ENCODE data around the gene EIF2B5.

EIF2B5 gene

GRCh38 chr3:184185461-184186183 is 50.5 kb downstream of the EIF2B5 start:
- Histone ChIP-seq H3K9me3 (ENCODE audit: insufficient read depth, low read depth, low read length) (no peaks in the 10 kb centered on the region), H4K20me1 (ENCODE audit: insufficient read depth, low read length, poor library complexity, severe bottlenecking) (peaks cover 13% of the 10 kb centered on the region), H3K4me2 (ENCODE audit: low read depth, low read length, poor library complexity, severe bottlenecking) (peak overlapping the region; percentile 80), H3K9ac (ENCODE audit: low read depth, low read length, poor library complexity, severe bottlenecking) (peak overlapping the region; percentile 83), H3F3A (ENCODE audit: low read depth) (no peaks in the 10 kb centered on the region), H3K79me2 (ENCODE audit: insufficient read depth, low read length) (peaks cover 45% of the 10 kb centered on the region), H3K9me2 (replicated peaks; ENCODE audit: low read depth, low read length) (no peaks in the 10 kb centered on the region), H2AFZ (ENCODE audit: low read length) (peak overlapping the region; percentile 66), H3K27me3 (ENCODE audit: insufficient read depth, low read length, poor library complexity, severe bottlenecking) (no peaks in the 10 kb centered on the region), H3K36me3 (ENCODE audit: insufficient read depth, low read length) (peaks cover 50% of the 10 kb centered on the region; the same call in 1 of the 2 replicates), H3K4me1 (ENCODE audit: insufficient read depth, low read length, poor library complexity, severe bottlenecking) (peaks cover 19% of the 10 kb centered on the region), H3K4me3 (ENCODE audit: low read length, poor library complexity, severe bottlenecking) (peak overlapping the region; percentile 95)
- TF ChIP-seq CTCF (conservative IDR thresholded peaks at IDR 0.05; ENCODE audit: low read length) (no peak), EZH2phosphoT487 (IDR thresholded peaks at IDR 0.05; ENCODE audit: borderline replicate concordance) (no peak)

DNA sequence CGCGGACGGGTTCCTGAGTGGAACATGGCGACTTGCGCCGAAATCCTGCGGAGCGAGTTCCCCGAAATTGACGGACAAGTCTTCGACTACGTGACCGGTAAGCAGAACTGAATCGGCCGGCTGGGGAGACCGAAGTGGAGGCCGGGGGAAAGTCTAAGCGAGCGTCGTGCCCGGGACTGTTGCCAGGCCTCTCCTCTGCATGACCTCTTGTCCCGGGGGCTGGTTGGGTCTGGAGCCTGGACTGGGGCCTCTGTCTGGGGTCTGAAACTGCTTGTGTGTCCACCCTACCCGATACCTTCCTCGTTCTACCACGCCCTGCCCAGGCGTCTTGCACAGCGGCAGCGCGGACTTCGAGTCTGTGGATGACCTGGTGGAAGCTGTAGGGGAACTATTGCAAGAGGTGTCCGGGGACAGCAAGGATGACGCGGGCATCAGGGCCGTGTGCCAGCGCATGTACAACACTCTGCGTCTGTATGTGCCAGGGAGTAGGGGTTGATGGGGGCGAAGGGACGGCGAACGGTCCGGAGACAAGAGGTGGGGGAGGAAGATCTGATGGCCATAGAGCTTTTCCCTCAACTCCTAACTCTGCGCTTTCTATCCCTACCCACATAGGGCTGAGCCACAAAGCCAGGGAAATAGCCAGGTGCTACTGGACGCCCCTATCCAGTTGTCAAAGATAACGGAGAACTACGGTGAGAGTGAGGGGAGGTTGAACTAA is 51.2 kb downstream of the EIF2B5 start, which contains the start of gene ABCF3:
Gene ABCF3 (plus strand): TSS at position 16 of the 718 bp plus-strand sequence. CDS start 9 bp downstream, at position 25.
- peak within 1 kb of the TSS; percentile 86 for H3K4me2 ChIP-seq (ENCODE audit: low read depth, low read length, poor library complexity, severe bottlenecking)
- H3K79me2 ChIP-seq (ENCODE audit: insufficient read depth, low read length), result peaks cover 49% of the 10 kb centered on the region
- peaks cover 13% of the 10 kb centered on the region for H4K20me1 ChIP-seq (ENCODE audit: insufficient read depth, low read length, poor library complexity, severe bottlenecking)
- H3K9me3 ChIP-seq (ENCODE audit: insufficient read depth, low read depth, low read length), result no peaks in the 10 kb centered on the region
- no peaks in the 10 kb centered on the region for H3K9me2 ChIP-seq (replicated peaks; ENCODE audit: low read depth, low read length)
- peak within 1 kb of the TSS; percentile 75 for H2AFZ ChIP-seq (ENCODE audit: low read length)
- peaks cover 19% of the 10 kb centered on the region for H3K4me1 ChIP-seq (ENCODE audit: insufficient read depth, low read length, poor library complexity, severe bottlenecking)
- H3K36me3 ChIP-seq (ENCODE audit: insufficient read depth, low read length), result peaks cover 49% of the 10 kb centered on the region; the same call in 1 of the 2 replicates
- H3K27me3 ChIP-seq (ENCODE audit: insufficient read depth, low read length, poor library complexity, severe bottlenecking), result no peaks in the 10 kb centered on the region
- TF ChIP-seq EZH2phosphoT487 (IDR thresholded peaks at IDR 0.05; ENCODE audit: borderline replicate concordance) (no peak), CTCF (conservative IDR thresholded peaks at IDR 0.05; ENCODE audit: low read length) (no peak)
- H3K9ac ChIP-seq (ENCODE audit: low read depth, low read length, poor library complexity, severe bottlenecking), result peak within 1 kb of the TSS; percentile 83
- H3F3A ChIP-seq (ENCODE audit: low read depth), result no peaks in the 10 kb centered on the region
- peak within 1 kb of the TSS; percentile 95 for H3K4me3 ChIP-seq (ENCODE audit: low read length, poor library complexity, severe bottlenecking)

- Histone ChIP-seq H3K4me2 (ENCODE audit: low read depth, low read length, poor library complexity, severe bottlenecking) (peak overlapping the region; percentile 86), H4K20me1 (ENCODE audit: insufficient read depth, low read length, poor library complexity, severe bottlenecking) (peaks cover 13% of the 10 kb centered on the region), H2AFZ (ENCODE audit: low read length) (no peak overlapping the region), H3K9ac (ENCODE audit: low read depth, low read length, poor library complexity, severe bottlenecking) (peak overlapping the region; percentile 83), H3K79me2 (ENCODE audit: insufficient read depth, low read length) (peaks cover 49% of the 10 kb centered on the region), H3K27me3 (ENCODE audit: insufficient read depth, low read length, poor library complexity, severe bottlenecking) (no peaks in the 10 kb centered on the region), H3F3A (ENCODE audit: low read depth) (no peaks in the 10 kb centered on the region), H3K9me3 (ENCODE audit: insufficient read depth, low read depth, low read length) (no peaks in the 10 kb centered on the region), H3K9me2 (replicated peaks; ENCODE audit: low read depth, low read length) (no peaks in the 10 kb centered on the region), H3K36me3 (ENCODE audit: insufficient read depth, low read length) (peaks cover 47% of the 10 kb centered on the region; the same call in 1 of the 2 replicates), H3K4me3 (ENCODE audit: low read length, poor library complexity, severe bottlenecking) (peak overlapping the region; percentile 95), H3K4me1 (ENCODE audit: insufficient read depth, low read length, poor library complexity, severe bottlenecking) (peaks cover 19% of the 10 kb centered on the region)
- TF ChIP-seq CTCF (conservative IDR thresholded peaks at IDR 0.05; ENCODE audit: low read length) (no peak), EZH2phosphoT487 (IDR thresholded peaks at IDR 0.05; ENCODE audit: borderline replicate concordance) (no peak)
Measured at GRCh38 chr3:184186902-184187207, 51.7 kb downstream of the EIF2B5 start.

Data from Loucy (cell line).